GM21515 (cell line): ENCODE results near the gene SACM1L.
"Not testable (repeated sequence)": the region's sequence is repeated elsewhere in the genome, so short reads cannot be mapped to it uniquely, and the experiment has no call there.

ENCODE experiments used
- ATAC-seq: cut with Tn5 transposase; IDR thresholded peaks from one replicate; pipeline ENCODE4 v1.9.1; 2021; ENCODE audit not compliant: unreplicated experiment

The SACM1L gene

GRCh38 chr3:45691842-45692241 lies 2.6 kb downstream of the SACM1L start:
- no peak for ATAC-seq

GRCh38 chr3:45692866-45693265 lies 3.7 kb downstream of the SACM1L start:
- ATAC-seq = no peak

GRCh38 chr3:45693941-45694521 lies 4.8 kb downstream of the SACM1L start:
- no peak for ATAC-seq

GRCh38 chr3:45695166-45695565 lies 6.0 kb downstream of the SACM1L start:
- not testable (repeated sequence) for ATAC-seq

GRCh38 chr3:45700570-45701073 lies 11.4 kb downstream of the SACM1L start:
- ATAC-seq = no peak

GRCh38 chr3:45701172-45701867 lies 12.1 kb downstream of the SACM1L start:
- ATAC-seq = no peak

- no peak for ATAC-seq
These were observed 15.2 kb downstream of the SACM1L start for GRCh38 chr3:45704301-45704943.

- no peak for ATAC-seq
These were observed 16.9 kb downstream of the SACM1L start for GRCh38 chr3:45705839-45706808.

- no peak for ATAC-seq
These were observed 22.7 kb downstream of the SACM1L start for GRCh38 chr3:45711931-45712330.

- no peak for ATAC-seq
These were observed 23.4 kb downstream of the SACM1L start for GRCh38 chr3:45712434-45713110.

- no peak for ATAC-seq
These were observed 26.7 kb downstream of the SACM1L start for GRCh38 chr3:45715945-45716344.

GRCh38 chr3:45716790-45717336 lies 27.7 kb downstream of the SACM1L start:
- ATAC-seq = no peak

- ATAC-seq = no peak
These were observed 30.7 kb downstream of the SACM1L start for GRCh38 chr3:45719655-45720487.

GRCh38 chr3:45724911-45725310 lies 35.7 kb downstream of the SACM1L start:
- no peak for ATAC-seq

GRCh38 chr3:45729614-45730013 lies 40.4 kb downstream of the SACM1L start:
- ATAC-seq = no peak

- ATAC-seq = no peak
These were observed 41.4 kb downstream of the SACM1L start for GRCh38 chr3:45730409-45731154.

- no peak for ATAC-seq
These were observed 47.5 kb downstream of the SACM1L start for GRCh38 chr3:45736707-45737106.

GRCh38 chr3:45737234-45737633 lies 48.0 kb downstream of the SACM1L start:
- no peak for ATAC-seq

GRCh38 chr3:45739991-45740390 lies 50.8 kb downstream of the SACM1L start:
- no peak for ATAC-seq
